ENCODE data around the gene MED4.

Gene MED4, protein sequence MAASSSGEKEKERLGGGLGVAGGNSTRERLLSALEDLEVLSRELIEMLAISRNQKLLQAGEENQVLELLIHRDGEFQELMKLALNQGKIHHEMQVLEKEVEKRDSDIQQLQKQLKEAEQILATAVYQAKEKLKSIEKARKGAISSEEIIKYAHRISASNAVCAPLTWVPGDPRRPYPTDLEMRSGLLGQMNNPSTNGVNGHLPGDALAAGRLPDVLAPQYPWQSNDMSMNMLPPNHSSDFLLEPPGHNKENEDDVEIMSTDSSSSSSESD

DNA sequence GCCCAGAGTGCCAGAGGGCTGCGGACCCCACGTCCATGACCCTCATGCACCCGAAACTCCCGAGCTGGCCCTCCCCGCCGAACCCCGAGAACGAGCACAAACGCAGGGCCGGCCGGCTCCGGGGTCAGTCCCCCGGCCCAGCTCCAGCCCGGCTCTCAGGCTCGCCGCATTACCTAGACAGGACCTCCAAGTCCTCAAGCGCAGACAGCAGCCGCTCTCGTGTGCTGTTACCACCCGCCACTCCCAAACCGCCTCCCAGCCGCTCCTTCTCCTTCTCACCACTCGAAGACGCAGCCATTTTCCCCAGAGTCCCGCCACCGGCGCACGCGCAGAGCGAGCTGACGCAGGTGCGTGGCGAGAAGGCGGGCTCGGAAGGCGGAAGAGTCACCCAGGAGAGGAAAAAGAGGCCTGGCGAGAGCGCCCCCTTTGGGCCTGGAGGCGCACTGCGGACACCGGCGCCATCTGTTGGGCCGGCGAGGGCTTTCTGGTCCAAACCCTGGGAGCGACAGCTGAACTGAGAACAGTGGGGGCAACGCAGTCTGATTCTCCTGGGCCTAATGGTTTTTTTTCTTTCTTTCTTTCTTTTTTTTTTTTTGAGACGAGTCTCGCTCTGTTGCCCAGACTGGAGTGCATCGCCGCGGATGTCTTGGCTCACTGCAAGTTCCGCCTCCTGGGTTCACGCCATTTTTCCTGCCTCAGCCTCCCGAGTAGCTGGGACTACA is at the start of gene MED4:
TSS of gene MED4 (minus strand) at position 324 of the 722 bp plus-strand sequence. CDS start at position 298, 26 bp downstream.
- in situ Hi-C loops (cut with MboI; ENCODE audit: low sequenced_read_pairs), result no loop called here

DNA sequence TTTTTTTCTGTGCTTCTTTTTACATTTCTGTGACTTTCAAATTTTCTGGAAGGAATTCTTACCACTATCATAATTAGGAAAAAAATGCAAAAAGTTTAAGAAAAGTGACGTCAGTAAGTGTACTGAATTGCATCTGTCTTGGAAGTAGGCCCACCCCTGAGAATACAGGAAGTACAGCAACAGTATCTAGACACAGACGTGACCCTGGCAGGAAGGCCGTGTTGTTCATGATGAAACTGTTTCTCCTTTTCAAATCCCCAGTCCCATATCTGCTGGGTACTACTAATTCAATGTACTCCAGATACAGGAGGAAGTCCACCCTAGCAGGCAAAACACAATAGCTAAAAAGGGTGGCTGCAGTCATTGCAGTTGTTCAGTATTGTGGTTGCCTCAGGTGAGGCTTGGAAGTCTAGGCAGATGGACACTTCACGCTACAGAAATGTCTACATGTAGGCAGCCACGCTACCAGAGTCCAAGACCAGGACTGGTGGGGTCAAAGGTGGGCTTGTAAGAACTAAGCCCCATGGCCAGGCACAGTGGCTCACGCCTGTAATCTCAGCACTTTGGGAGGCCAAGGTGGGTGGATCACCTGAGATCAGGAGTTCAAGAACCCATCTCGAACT is 49.6 kb upstream of the MED4 start:
- in situ Hi-C loops (cut with MboI; ENCODE audit: low sequenced_read_pairs), result no loop called here

DNA sequence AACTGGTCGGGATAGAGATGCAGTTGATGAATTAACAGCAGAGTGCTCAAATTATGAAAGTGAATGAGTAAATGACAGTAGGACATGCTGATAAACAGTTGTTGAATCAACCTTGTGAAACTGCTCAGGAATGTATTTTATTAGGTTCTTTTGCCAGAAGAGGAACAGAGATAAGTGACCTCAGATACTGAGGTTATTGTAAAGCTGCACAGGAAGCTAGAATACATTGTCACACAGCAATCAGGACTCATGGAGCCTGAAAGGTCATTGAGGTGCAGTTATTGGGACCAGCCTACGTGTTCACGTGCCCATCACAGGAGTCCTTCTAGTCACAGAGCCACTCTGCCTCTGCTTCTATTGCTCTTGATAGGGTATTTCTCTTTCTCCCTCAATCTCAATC is 47.5 kb upstream of the MED4 start:
- in situ Hi-C loops (cut with MboI; ENCODE audit: low sequenced_read_pairs), result no loop called here

DNA sequence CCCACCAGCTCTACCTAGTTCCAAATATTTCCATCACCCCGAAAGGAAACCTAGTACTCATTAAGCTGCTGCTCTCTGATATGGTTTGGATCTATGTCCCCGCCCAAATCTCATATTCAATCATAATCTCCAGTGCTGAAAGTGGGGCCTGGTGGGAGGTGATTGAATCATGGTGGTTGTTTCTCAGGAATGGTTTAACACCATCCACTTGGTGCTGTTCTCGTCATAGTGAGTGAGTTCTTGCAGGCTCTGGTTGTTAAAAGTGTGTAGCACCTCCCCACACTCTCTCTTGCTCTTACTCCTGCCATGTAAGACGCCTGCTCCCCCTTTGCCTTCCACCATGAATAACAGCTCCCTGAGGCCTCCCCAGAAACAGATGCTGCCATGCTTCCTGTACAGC is 43.4 kb upstream of the MED4 start:
- in situ Hi-C loops (cut with MboI; ENCODE audit: low sequenced_read_pairs), result no loop called here

DNA sequence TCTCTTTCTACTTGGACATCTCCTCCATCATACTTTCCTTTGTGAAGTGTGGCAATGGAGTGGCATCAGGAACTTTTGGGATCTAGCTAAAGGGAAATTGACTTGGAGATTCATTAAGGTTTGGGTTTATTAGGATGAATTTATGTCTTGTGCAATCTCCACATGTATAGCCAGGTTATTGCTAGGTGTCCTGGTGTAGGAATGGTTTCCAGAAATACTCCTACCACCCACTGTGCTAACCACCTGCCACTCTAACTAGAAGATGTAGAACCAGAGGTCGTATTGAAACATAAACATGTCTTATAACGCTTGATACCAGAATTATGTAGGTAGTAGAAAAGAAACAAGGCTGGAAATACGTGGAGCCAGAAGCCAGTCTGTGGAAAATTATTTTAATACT is 38.1 kb upstream of the MED4 start:
- in situ Hi-C loops (cut with MboI; ENCODE audit: low sequenced_read_pairs), result no loop called here

DNA sequence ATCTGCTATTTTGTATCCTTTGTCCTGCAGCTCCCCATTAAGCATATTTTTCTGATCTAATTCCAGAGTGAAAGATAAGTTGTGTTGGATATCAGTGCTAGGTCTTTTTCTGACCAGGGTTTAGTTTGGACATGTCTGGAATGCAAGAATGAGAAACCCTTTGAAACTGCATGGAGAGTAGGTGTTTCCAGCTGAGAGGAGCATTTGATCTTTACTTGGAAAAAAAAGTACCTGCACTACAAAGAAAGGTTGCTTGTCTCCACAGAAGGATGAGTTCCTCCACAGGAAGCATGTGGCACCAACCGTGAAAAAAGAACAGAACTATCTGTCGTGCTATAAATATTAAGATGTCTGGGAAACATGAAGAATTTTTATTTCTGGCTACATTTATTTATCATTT is 36.6 kb upstream of the MED4 start:
- in situ Hi-C loops (cut with MboI; ENCODE audit: low sequenced_read_pairs), result no loop called here

DNA sequence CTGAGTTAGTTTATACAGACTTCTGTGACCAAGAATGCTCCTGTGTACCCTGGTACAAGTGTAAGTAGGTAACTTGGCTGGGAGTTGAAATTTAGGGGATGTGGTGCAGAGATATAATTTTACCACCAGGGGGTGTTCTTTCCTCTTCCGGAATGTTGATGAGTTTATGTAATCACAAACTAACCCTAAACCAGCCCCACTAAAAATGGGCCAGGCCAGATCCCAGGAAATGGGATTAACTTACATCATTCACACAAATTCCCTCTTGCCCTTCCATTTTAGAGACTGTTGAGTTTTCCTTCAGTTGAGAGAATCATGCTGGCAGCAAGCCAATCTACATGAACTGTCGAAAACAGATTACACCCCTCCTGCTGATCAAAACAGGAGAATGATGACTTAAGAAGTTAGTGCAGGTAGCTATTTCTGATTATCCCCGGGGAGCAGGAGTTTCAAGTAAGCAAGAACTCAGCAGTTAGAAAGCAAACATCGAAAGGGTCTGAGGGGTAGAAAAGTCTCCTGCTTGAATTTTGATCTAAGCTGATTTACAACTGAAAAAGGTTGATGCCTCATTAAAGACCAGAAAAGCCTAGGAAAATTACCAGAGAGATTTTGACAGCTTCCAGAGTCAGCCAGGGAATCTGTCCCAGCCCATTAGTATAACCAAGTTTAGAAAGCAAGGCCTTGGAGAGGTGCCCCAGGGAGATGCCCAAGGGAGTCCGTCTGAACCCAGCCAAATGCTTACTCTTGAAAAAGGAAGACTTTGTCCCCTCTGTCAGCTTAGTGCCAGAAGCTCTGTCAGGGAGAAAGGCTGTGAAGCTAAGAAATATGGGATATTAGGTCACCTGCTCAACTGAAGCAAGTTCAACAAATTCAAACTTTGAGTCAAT is 32.3 kb upstream of the MED4 start:
- in situ Hi-C loops (cut with MboI; ENCODE audit: low sequenced_read_pairs), result no loop called here

DNA sequence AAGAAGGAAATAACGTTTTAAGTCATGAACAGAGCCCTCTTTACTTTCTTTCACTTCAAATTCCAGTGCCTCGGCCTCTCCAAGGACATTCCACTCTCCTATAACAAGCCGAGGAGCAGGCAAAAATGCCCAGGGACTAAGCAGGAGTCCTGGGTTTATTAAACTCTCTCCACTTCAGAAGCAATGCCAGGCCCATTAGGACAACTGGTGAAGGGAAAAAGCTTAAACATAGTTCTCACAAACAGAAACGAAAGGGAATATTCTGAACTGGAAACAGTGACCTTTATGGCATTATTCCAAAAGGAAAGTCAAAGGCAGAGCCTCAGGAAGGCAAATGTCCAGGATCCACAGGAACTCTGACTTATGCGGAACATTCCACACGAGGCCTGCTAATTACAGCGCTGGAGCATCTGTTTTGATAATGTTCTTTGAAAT is 30.9 kb upstream of the MED4 start:
- in situ Hi-C loops (cut with MboI; ENCODE audit: low sequenced_read_pairs), result no loop called here

DNA sequence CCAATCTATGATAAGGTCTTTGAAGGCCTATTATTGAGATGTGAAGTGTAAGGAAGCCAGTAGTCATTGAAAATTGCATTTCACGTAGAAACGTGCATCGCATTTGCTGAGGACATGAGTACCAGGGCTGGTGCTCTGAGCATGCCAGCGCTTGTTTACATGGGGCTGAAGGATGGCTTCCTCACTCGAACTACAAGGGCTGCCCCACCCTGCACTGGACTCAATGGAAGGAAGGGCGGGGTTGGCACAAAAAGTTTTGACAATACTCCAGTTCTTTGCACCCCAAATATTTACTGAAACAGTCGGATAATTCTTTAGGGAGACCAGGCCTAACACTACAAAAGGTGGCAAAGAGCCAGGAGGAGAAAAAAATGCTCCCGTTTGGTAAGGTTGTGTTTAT is 28.9 kb upstream of the MED4 start:
- in situ Hi-C loops (cut with MboI; ENCODE audit: low sequenced_read_pairs), result no loop called here

DNA sequence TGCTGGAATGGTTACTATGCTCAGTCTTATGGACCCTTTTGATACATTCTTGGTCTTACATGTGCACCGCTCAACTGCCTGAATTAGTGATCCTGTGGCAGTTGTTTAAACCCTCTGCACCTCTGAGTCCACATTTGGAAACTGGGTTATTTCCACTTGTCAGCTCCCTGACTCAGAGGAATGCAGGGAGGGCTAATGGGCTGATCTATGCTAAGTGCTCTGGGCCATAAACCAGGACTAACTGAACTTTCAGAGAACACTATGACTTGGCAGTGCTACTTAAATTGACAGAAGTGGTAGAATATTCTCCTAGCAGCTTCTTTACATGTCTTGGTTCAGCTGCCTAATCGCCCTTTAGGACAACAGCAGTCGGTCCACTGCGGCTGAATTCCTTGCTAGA is 26.8 kb upstream of the MED4 start:
- in situ Hi-C loops (cut with MboI; ENCODE audit: low sequenced_read_pairs), result no loop called here

DNA sequence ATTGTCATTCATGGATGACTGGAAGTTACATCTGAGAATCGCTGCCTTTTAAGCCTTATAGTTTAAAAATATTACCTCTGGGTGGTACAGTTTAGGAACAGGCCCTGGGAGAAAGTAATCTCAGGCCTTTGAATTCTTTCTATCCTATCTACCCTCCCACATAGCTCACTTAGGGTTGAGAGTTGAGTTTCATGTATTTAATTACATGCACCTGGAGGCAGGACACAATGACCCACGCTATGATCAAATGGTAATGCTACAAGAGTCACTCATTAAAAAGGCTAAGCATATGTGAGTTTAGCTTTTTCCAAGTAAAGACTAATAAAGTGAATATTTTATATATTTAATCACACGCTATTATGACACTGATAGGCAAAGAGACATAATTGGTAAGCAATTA is 25.3 kb upstream of the MED4 start:
- in situ Hi-C loops (cut with MboI; ENCODE audit: low sequenced_read_pairs), result no loop called here

DNA sequence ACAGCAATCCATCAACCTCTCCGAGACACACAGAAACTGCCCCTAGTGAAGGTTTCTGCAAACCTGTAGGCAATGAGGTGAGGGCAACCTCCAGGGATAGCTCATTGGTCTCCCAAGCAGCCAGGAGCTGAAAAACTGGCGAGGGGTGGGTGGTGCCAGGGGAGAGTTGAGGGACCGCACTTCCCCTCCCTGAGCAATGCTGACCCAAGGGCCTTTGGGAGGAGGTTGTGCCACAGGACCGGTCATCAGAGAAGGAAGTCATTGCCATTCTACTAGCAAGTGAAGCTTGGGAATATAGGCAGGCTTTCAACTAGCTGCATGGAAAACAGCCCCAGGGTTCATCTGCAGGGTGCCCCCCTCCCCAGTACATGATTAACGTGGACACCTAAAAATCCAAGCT is 23.1 kb upstream of the MED4 start:
- in situ Hi-C loops (cut with MboI; ENCODE audit: low sequenced_read_pairs), result no loop called here

DNA sequence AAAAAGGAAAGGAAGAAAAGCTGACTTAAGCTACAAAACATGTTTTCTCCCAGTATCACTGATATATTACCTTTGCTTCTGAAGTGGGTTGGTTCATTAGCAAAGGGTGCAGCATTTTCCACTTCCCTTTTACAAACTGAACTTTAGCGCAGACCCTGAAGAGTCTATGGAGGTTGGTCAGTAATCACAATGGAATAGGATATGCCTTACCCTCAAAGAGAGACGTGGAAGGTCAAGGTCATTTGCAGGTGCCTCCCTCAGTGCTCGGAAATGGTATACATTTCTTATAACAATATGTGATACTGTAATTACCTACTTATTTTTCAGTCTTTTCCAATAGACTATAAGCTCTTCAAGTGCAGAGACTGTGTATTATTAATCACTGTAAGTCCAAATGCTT is 21.9 kb upstream of the MED4 start:
- in situ Hi-C loops (cut with MboI; ENCODE audit: low sequenced_read_pairs), result no loop called here

DNA sequence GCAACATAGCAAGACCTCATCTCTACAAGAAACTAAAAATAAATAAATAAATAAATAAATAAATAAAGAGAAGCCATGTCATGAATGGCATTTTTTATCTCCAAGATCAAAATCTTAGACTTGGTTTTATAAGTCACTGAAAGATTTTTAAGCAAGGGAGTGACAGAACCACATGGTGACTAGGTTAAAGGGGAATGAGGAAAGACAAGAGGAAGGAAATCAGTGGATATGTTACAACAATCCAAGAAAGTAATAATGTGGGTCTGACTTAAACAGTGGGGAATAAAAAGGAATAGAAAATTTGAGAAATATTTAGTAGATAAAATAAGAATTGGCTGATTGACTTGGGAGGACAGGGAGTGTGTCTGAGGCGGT is 18.8 kb upstream of the MED4 start:
- in situ Hi-C loops (cut with MboI; ENCODE audit: low sequenced_read_pairs), result no loop called here

DNA sequence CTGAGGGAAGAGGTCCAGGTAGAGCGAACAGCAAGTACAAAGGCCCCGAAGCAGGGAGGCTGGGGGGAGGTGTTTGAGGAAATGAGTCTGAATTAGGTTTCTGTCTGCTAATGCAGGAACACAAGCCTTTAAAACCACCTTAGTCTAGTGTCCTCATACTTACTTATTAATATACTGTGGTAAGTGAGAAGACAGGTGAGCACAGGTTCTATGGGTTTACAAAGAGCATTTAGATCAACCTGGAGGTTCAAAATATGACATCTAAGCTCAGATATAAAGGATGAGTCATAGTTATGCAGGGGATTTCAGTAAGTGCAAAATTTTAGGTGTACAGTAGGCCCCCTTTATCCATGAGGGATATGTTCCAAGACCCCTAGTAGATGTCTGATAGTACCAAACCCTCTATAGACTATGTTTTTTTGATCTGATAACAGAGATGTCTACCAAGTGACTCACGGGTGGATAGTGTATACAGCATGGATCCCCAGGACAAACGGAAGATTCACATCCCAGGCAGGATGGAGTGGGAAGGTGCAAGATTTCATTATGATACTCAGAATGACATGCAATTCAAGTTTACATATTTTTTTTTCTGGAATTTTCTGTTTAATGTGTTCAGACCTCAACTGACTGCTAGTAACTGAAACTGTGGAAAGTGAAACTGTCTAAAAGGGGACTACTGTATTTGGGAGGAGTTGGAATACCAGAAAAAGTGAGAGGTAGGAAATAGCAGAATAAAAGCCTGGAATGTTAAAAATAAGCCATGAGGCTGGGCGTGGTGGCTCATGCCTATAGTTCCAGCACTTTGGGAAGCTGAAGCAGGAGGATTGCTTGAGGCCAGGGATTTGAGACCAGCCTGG is 18.2 kb upstream of the MED4 start:
- in situ Hi-C loops (cut with MboI; ENCODE audit: low sequenced_read_pairs), result no loop called here

DNA sequence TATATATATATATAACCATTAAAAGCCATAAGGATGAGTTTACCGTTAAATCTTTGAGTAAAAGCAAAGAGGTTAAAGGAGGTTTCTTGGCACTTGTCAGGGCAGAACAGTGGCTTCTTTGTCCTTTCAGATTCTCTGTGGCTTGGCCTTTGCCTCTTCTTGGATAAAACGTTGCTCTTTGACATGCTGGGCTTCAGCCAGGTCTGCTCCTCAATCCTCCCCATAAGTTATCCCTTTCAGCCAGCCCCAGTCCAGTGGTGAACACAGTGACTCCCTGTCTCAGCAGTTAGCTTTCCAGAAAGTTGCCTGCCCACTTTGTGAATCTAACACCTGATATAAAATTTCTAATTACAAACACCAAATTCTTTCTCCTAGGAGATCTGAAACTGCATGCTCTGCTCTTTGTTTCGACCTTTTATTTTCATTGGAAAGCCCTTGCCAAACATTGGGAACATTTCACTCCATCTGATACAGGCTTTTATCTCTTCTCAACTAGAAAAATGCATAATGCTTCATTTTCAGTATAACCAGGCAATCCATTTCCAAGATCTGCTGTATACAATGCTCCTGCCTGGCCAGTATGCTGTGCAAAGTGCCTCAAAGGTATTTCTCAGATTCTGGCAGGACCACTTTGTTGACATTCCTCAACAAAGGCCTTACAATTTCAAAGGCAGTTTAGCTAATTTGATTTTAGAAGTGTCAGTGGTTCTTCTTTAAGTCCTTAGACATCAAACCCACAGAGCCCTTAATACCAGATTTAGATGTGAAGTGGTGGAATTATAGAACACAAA is 16.2 kb upstream of the MED4 start:
- in situ Hi-C loops (cut with MboI; ENCODE audit: low sequenced_read_pairs), result no loop called here

DNA sequence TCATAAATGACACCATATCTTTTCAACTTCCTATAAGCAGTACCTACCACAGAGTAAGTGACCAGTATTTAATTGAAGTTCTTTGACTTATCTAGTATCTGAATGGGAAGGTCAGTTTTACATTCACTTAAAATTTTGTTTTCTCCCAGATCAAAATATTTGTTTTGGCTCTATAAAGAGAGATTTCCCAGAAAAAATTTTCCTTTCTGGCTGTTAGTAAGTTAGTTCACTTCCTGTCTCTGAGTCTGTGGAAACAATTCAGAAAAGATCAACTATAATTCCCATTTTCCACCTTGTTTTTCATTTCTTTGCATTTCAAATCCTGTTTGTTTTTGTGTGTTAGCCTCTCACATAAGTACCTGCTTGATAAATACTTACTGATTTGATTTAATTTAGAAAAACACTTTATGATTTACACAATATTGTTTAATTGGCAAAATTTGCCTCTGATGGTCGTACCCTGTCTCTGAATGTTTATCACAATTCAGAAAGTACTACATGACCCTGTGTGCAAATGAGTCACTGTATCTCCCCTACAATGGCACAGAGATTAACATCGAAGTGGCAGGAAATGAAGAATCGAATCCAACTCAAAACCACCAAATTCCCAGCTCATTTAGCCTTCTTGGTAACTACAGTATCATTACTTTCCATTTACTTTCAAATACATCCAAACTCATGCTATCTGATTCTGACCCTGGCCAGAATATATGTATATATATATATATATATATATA is 15.4 kb upstream of the MED4 start:
- in situ Hi-C loops (cut with MboI; ENCODE audit: low sequenced_read_pairs), result no loop called here

DNA sequence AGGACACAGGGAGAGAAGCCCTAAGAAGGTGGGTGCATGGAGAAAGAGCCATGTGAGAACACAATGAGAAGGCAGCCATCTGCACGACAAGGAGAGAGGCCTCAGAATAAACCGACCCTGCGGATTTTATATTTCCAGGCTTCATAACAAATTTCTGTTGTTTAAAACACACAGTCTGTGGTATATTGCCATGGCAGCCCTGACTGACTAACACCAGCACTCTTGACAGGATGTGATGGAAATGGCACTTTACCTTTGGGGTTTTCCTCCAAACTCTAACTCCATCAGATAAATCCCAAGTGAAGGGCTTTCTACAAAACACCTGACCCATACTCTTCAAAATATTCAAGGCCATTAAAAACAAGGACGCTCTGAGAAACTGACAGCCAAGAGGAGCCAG is 13.2 kb upstream of the MED4 start:
- in situ Hi-C loops (cut with MboI; ENCODE audit: low sequenced_read_pairs), result no loop called here

DNA sequence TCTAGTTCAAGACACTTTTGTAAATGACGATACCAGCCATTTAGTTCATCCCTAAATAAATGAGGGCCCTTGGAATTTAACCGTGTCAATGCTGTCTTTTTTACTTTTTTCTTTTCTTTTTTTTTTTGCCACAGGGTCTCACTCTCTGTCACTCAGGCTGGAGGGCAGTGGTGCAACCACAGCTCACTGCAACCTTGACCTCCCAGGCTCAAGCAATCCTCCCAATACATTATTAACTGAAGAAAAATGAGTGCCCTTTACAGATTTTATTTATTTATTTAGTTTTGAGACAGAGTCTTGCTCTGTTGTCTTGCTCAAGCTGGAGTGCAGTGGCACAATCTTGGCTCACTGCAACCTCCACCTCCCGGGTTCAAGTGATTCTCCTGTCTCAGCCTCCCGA is 2.9 kb upstream of the MED4 start:
- in situ Hi-C loops (cut with MboI; ENCODE audit: low sequenced_read_pairs), result no loop called here
